ENCODE measurements around the gene CCDC92.

CCDC92 gene

GRCh38 chr12:124002021-124002644 lies 29.5 kb upstream of the CCDC92 start:
- no peaks in the 10 kb centered on the region for H3K27me3 ChIP-seq (ENCODE audit: control insufficient read depth, insufficient read depth, low read length, poor library complexity, severe bottlenecking)
- WGBS, 2 experiments: 94 to 95% methylated on average over 6 of the region's 6 CpGs
- no peak overlapping the region for H3K4me3 ChIP-seq (ENCODE audit: insufficient read depth, low read depth, low read length)
- no peak overlapping the region for H3K27ac ChIP-seq (ENCODE audit: insufficient read depth, low read depth, low read length, poor library complexity, severe bottlenecking)
- peaks cover 11% of the 10 kb centered on the region for H3K36me3 ChIP-seq (ENCODE audit: control insufficient read depth, insufficient read depth, low read length)
- peaks cover 18% of the 10 kb centered on the region for H3K4me1 ChIP-seq (ENCODE audit: control insufficient read depth, insufficient read depth, low read length)
- no peaks in the 10 kb centered on the region for H3K9me3 ChIP-seq (ENCODE audit: control insufficient read depth, low read length)

DNA sequence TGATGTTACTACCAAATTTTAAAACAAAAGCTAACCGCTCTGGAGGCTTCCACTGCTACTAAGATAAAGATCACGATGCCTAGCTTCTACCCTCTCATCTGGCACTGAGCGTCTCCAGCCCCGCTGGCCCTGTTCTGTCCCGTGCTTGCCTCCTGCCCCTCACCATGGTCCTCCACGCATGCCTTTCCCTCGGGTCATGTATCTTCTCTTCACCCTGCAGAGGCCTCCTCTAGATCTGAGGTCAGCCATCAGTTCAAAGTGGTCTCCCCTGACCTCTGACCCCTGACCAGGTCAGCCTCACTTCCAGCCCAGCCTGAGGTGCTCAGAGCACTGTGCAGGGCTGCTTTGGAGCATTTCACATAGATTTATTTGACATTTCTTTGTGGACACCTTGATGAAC lies 28.7 kb upstream of the CCDC92 start:
- peaks cover 17% of the 10 kb centered on the region for H3K4me1 ChIP-seq (ENCODE audit: control insufficient read depth, insufficient read depth, low read length)
- no peaks in the 10 kb centered on the region for H3K9me3 ChIP-seq (ENCODE audit: control insufficient read depth, low read length)
- no peaks in the 10 kb centered on the region for H3K27me3 ChIP-seq (ENCODE audit: control insufficient read depth, insufficient read depth, low read length, poor library complexity, severe bottlenecking)
- H3K4me3 ChIP-seq (ENCODE audit: insufficient read depth, low read depth, low read length): no peak overlapping the region
- H3K27ac ChIP-seq (ENCODE audit: insufficient read depth, low read depth, low read length, poor library complexity, severe bottlenecking): no peak overlapping the region
- 93 to 97% methylated on average over 7 of the region's 7 CpGs for WGBS, 2 experiments
- peaks cover 11% of the 10 kb centered on the region for H3K36me3 ChIP-seq (ENCODE audit: control insufficient read depth, insufficient read depth, low read length)

DNA sequence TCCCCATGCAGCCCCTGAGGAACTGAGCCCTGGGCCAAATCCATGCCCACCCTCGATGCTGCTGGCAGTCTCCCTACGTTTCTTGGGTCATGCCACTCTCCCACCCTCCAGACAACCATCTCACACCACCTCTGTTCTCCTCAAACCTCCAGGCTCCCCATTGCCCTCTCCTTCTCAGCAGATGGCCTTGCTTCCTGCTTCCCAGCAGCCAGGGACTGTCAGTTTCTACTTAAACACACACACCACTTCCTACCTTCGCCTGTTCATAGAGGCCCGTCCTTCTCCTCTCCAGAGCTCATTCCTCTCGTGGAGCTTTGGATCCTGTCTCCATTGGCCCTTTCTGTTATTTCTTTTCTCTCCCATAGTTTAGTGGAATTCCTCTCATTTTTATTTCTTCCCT lies 27.5 kb upstream of the CCDC92 start:
- Histone ChIP-seq H3K4me1 (ENCODE audit: control insufficient read depth, insufficient read depth, low read length) (peaks cover 17% of the 10 kb centered on the region), H3K36me3 (ENCODE audit: control insufficient read depth, insufficient read depth, low read length) (peaks cover 9% of the 10 kb centered on the region), H3K27me3 (ENCODE audit: control insufficient read depth, insufficient read depth, low read length, poor library complexity, severe bottlenecking) (no peaks in the 10 kb centered on the region), H3K4me3 (ENCODE audit: insufficient read depth, low read depth, low read length) (no peak overlapping the region), H3K9me3 (ENCODE audit: control insufficient read depth, low read length) (no peaks in the 10 kb centered on the region), H3K27ac (ENCODE audit: insufficient read depth, low read depth, low read length, poor library complexity, severe bottlenecking) (no peak overlapping the region)
- 90 to 92% methylated on average over 5 of the region's 5 CpGs for WGBS, 2 experiments

- Histone ChIP-seq H3K27ac (ENCODE audit: insufficient read depth, low read depth, low read length, poor library complexity, severe bottlenecking) (no peak overlapping the region), H3K27me3 (ENCODE audit: control insufficient read depth, insufficient read depth, low read length, poor library complexity, severe bottlenecking) (no peaks in the 10 kb centered on the region), H3K36me3 (ENCODE audit: control insufficient read depth, insufficient read depth, low read length) (peaks cover 9% of the 10 kb centered on the region), H3K4me1 (ENCODE audit: control insufficient read depth, insufficient read depth, low read length) (peaks cover 17% of the 10 kb centered on the region), H3K9me3 (ENCODE audit: control insufficient read depth, low read length) (no peaks in the 10 kb centered on the region), H3K4me3 (ENCODE audit: insufficient read depth, low read depth, low read length) (no peak overlapping the region)
- WGBS, 2 experiments: 92% methylated on average over 2 of the region's 2 CpGs; no CpG with 5 or more reads in 1 of the 2 experiments
Measured at GRCh38 chr12:123998991-123999359, 26.3 kb upstream of the CCDC92 start.

DNA sequence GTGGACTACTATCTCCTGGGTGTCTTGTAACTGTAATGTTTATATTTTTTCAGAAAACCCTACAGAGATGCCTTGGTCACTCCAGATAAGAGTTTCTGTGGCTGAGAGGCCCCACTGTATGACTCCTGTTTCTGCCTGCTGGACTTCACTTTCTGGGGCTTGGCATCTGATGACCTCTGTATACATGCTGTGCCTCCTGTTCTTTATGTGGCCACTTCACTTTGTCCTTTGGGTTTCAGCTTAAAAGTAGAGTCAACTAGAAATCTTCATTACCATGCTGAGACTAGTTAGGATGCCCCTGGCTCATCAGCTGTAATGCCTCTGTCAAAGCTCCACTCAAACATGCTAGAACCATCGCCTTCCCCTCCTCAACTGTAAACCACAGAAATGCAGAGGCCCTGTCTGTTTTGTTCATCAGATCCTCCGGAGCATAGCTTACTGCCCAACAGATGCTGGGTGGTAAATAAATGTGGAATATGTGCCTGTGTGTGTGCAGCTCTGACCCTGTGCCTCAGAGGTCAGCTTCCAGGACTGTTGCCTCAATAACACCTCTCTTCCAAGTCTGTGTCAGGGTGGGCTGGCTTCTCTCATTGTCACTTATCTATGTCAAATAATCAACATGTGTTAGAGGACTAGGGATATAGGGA lies 25.8 kb upstream of the CCDC92 start:
- Histone ChIP-seq H3K4me1 (ENCODE audit: control insufficient read depth, insufficient read depth, low read length) (peaks cover 17% of the 10 kb centered on the region), H3K27me3 (ENCODE audit: control insufficient read depth, insufficient read depth, low read length, poor library complexity, severe bottlenecking) (no peaks in the 10 kb centered on the region), H3K4me3 (ENCODE audit: insufficient read depth, low read depth, low read length) (no peak overlapping the region), H3K36me3 (ENCODE audit: control insufficient read depth, insufficient read depth, low read length) (peaks cover 9% of the 10 kb centered on the region), H3K9me3 (ENCODE audit: control insufficient read depth, low read length) (no peaks in the 10 kb centered on the region), H3K27ac (ENCODE audit: insufficient read depth, low read depth, low read length, poor library complexity, severe bottlenecking) (no peak overlapping the region)
- 93 to 97% methylated on average over 2 of the region's 2 CpGs for WGBS, 2 experiments

GRCh38 chr12:123997908-123998307 lies 25.3 kb upstream of the CCDC92 start:
- Histone ChIP-seq H3K36me3 (ENCODE audit: control insufficient read depth, insufficient read depth, low read length) (peaks cover 9% of the 10 kb centered on the region), H3K27ac (ENCODE audit: insufficient read depth, low read depth, low read length, poor library complexity, severe bottlenecking) (no peak overlapping the region), H3K9me3 (ENCODE audit: control insufficient read depth, low read length) (no peaks in the 10 kb centered on the region), H3K4me1 (ENCODE audit: control insufficient read depth, insufficient read depth, low read length) (peaks cover 17% of the 10 kb centered on the region), H3K4me3 (ENCODE audit: insufficient read depth, low read depth, low read length) (no peak overlapping the region), H3K27me3 (ENCODE audit: control insufficient read depth, insufficient read depth, low read length, poor library complexity, severe bottlenecking) (no peaks in the 10 kb centered on the region)
- 94 to 95% methylated on average over 5 of the region's 5 CpGs for WGBS, 2 experiments

GRCh38 chr12:123997033-123997822 lies 24.6 kb upstream of the CCDC92 start:
- H3K4me1 ChIP-seq (ENCODE audit: control insufficient read depth, insufficient read depth, low read length): peaks cover 17% of the 10 kb centered on the region
- WGBS, 2 experiments: 86 to 87% methylated on average over 4 to 6 of the region's 6 CpGs
- no peaks in the 10 kb centered on the region for H3K27me3 ChIP-seq (ENCODE audit: control insufficient read depth, insufficient read depth, low read length, poor library complexity, severe bottlenecking)
- no peak overlapping the region for H3K27ac ChIP-seq (ENCODE audit: insufficient read depth, low read depth, low read length, poor library complexity, severe bottlenecking)
- peaks cover 9% of the 10 kb centered on the region for H3K36me3 ChIP-seq (ENCODE audit: control insufficient read depth, insufficient read depth, low read length)
- no peaks in the 10 kb centered on the region for H3K9me3 ChIP-seq (ENCODE audit: control insufficient read depth, low read length)
- H3K4me3 ChIP-seq (ENCODE audit: insufficient read depth, low read depth, low read length): no peak overlapping the region

DNA sequence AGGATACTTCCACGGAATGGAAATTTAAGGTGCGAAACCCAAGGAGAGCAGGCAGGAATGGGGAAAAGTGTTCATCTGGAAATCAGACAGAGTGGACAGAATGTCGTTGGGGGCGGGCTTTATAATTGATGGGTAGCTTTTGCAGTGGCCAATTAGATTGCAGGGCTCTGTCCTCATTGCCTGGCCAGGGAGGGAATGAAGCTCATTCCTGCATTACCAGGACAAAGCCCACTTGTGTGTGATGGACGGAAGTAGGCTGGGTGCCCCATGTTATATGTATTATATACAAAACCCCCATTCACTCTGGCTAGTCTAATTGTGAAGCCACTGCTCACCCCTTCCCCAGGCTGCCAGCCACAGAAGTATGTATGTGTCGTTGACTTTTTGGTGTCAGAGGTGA lies 23.9 kb upstream of the CCDC92 start:
- H3K27ac ChIP-seq (ENCODE audit: insufficient read depth, low read depth, low read length, poor library complexity, severe bottlenecking): no peak overlapping the region
- no peak overlapping the region for H3K4me3 ChIP-seq (ENCODE audit: insufficient read depth, low read depth, low read length)
- no peaks in the 10 kb centered on the region for H3K27me3 ChIP-seq (ENCODE audit: control insufficient read depth, insufficient read depth, low read length, poor library complexity, severe bottlenecking)
- peaks cover 17% of the 10 kb centered on the region for H3K4me1 ChIP-seq (ENCODE audit: control insufficient read depth, insufficient read depth, low read length)
- 93 to 94% methylated on average over 5 of the region's 6 CpGs for WGBS, 2 experiments
- peaks cover 9% of the 10 kb centered on the region for H3K36me3 ChIP-seq (ENCODE audit: control insufficient read depth, insufficient read depth, low read length)
- H3K9me3 ChIP-seq (ENCODE audit: control insufficient read depth, low read length): no peaks in the 10 kb centered on the region

DNA sequence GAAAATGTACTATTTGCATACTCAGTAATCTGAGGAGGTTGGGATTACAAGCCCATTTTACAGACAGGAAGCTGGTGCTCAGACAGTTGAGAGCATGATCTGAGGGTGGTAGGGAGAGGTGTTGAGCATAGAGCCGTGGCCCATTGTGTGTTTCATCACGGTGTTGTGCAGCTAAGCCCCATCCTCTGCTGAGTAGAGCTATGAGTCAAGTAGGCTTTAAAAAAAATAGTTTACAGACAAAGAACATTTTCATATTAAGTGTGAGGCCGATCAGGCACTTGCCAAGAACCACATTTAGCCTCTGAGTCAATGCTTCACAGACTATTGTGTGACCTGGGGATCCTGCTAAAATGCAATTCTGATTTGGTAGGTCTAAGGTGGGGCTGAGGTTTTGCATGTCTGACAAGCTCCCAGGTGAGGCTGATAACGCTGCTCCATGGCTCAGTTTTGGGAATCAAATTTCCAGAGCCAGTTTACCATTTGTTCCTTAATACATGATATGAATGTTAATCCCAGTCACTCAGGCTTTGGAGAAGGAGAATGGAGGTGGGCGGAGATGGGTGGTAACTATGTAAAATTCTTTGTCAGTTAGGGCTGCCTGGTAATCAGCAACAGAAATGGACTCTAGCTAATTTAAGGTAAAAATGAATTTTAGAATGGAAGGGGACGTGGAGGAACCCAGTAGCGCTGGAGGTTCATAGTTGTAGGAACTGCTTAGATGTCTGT lies 22.6 kb upstream of the CCDC92 start:
- Histone ChIP-seq H3K27me3 (ENCODE audit: control insufficient read depth, insufficient read depth, low read length, poor library complexity, severe bottlenecking) (no peaks in the 10 kb centered on the region), H3K4me1 (ENCODE audit: control insufficient read depth, insufficient read depth, low read length) (peaks cover 17% of the 10 kb centered on the region), H3K36me3 (ENCODE audit: control insufficient read depth, insufficient read depth, low read length) (peaks cover 11% of the 10 kb centered on the region), H3K4me3 (ENCODE audit: insufficient read depth, low read depth, low read length) (no peak overlapping the region), H3K9me3 (ENCODE audit: control insufficient read depth, low read length) (no peaks in the 10 kb centered on the region), H3K27ac (ENCODE audit: insufficient read depth, low read depth, low read length, poor library complexity, severe bottlenecking) (no peak overlapping the region)
- WGBS, 2 experiments: 88 to 95% methylated on average over 7 of the region's 7 CpGs
